Right renal cortex interstitium (tissue), 3 donors: ENCODE measurements around the gene USH2A. TPM values are rescaled to one million over a fixed set of nuclear protein-coding genes. Genes with fewer than 3 reads are reported as not detected.
A peak's percentile ranks its signal among the peaks of the same experiment; 100 is the strongest.

Experiments used
- DNase-seq, 3 donors: peaks; one replicate each; pipeline ENCODE4 v3.0.0-alpha.2; 2013; ENCODE audit warnings: low read depth in 3 of 3, low spot score in 2 of 3
- polyA plus RNA-seq, 3 donors: library from polyadenylated mRNA; unstranded; fragments of 120-200 nt; gene quantifications; one replicate each; pipeline ENCODE4 v1.2.1, GENCODE V29; 2013; ENCODE audit not compliant: insufficient read length in 3 of 3

The USH2A gene
- under 1 TPM; 0.22 to 0.53 (median 0.33) TPM for polyA plus RNA-seq

- peak in 1 of 3 donors; percentile 12 for DNase-seq
These were observed at the start of gene USH2A for GRCh38 chr1:216422821-216423520. Gene USH2A, minus strand, starts transcription at chr1:216423448. Its CDS starts 1,112 bp downstream, at chr1:216422336.

- no peak for DNase-seq
These were observed 43.0 kb upstream of the USH2A start for GRCh38 chr1:216466162-216466801.

GRCh38 chr1:216464489-216464888 is 41.2 kb upstream of the USH2A start:
- no peak for DNase-seq

GRCh38 chr1:216462066-216462775 is 39.0 kb upstream of the USH2A start:
- DNase-seq: no peak

GRCh38 chr1:216461466-216461865 is 38.2 kb upstream of the USH2A start:
- no peak for DNase-seq

GRCh38 chr1:216459651-216460207 is 36.5 kb upstream of the USH2A start:
- no peak for DNase-seq

- DNase-seq: no peak
These were observed 35.6 kb upstream of the USH2A start for GRCh38 chr1:216458812-216459211.

GRCh38 chr1:216457356-216457755 is 34.1 kb upstream of the USH2A start:
- no peak for DNase-seq

- DNase-seq: no peak
These were observed 33.4 kb upstream of the USH2A start for GRCh38 chr1:216456682-216457081.

- DNase-seq: no peak
These were observed 30.5 kb upstream of the USH2A start for GRCh38 chr1:216453777-216454176.

- DNase-seq: no peak
These were observed 27.0 kb upstream of the USH2A start for GRCh38 chr1:216450227-216450626.

GRCh38 chr1:216448011-216448510 is 24.8 kb upstream of the USH2A start:
- no peak for DNase-seq

- no peak for DNase-seq
These were observed 14.4 kb upstream of the USH2A start for GRCh38 chr1:216437603-216438002.

GRCh38 chr1:216434232-216434631 is 11.0 kb upstream of the USH2A start:
- DNase-seq: no peak

- DNase-seq: no peak
These were observed 9.9 kb upstream of the USH2A start for GRCh38 chr1:216433175-216433574.

- no peak for DNase-seq
These were observed 7.5 kb upstream of the USH2A start for GRCh38 chr1:216430744-216431143.

- DNase-seq: no peak
These were observed 2.3 kb upstream of the USH2A start for GRCh38 chr1:216425577-216425976.

- no peak for DNase-seq
These were observed 2.5 kb downstream of the USH2A start for GRCh38 chr1:216420746-216421145.

- DNase-seq: no peak
These were observed 3.0 kb downstream of the USH2A start for GRCh38 chr1:216420263-216420662.

- DNase-seq: no peak
These were observed 6.8 kb downstream of the USH2A start for GRCh38 chr1:216416488-216416887.

- no peak for DNase-seq
These were observed 13.2 kb downstream of the USH2A start for GRCh38 chr1:216410026-216410425.
